ENCODE data around the gene EPHB1. TPM values are rescaled to one million over a fixed set of nuclear protein-coding genes. Genes with fewer than 3 reads are reported as not detected.

Gene EPHB1
- total RNA-seq, 1 experiment from 2014 or later, result 2.8 TPM

GRCh38 chr3:134956395-134956794 is 161.3 kb downstream of the EPHB1 start:
- Histone ChIP-seq H3K4me1 (ENCODE audit: insufficient read depth, low read length) (no peaks in the 10 kb centered on the region), H3K27ac (ENCODE audit: insufficient read length, low read depth, low read length) (no peak overlapping the region), H3K23me2 (ENCODE audit: insufficient read length, low read depth, low read length, poor library complexity, severe bottlenecking) (no peaks in the 10 kb centered on the region), H4K20me1 (ENCODE audit: control insufficient read depth, insufficient read depth, insufficient read length) (no peaks in the 10 kb centered on the region), H2BK5ac (ENCODE audit: insufficient read length, low read length) (no peak overlapping the region), H3K27me3 (ENCODE audit: insufficient read depth, low read length) (no peaks in the 10 kb centered on the region), H3K56ac (ENCODE audit: insufficient read length, low read depth, low read length) (no peak overlapping the region), H2BK120ac (ENCODE audit: low read depth, low read length, poor library complexity, severe bottlenecking) (no peak overlapping the region), H2AFZ (ENCODE audit: low read length) (no peak overlapping the region), H3K79me2 (ENCODE audit: insufficient read depth, low read length) (no peaks in the 10 kb centered on the region), H3K14ac (ENCODE audit: insufficient read depth, low read length) (no peak overlapping the region), H4K5ac (ENCODE audit: insufficient read length, low read depth, low read length) (no peak overlapping the region), H3K4me2 (ENCODE audit: insufficient read depth, insufficient read length, low read length) (no peak overlapping the region), H4K91ac (ENCODE audit: insufficient read length, low read depth, low read length) (no peak overlapping the region), H2AK5ac (ENCODE audit: insufficient read length, low read length) (no peak overlapping the region), H3K23ac (ENCODE audit: insufficient read length, low read depth, low read length) (no peak overlapping the region), H3K79me1 (ENCODE audit: insufficient read depth, low read depth, low read length, poor library complexity, severe bottlenecking) (no peaks in the 10 kb centered on the region), H3K18ac (ENCODE audit: insufficient read length, low read depth, low read length) (no peak overlapping the region), H3T11ph (ENCODE audit: low read length) (no peak overlapping the region), H3K9me3 (ENCODE audit: control insufficient read depth, low read depth, low read length) (peaks cover 5% of the 10 kb centered on the region), H2BK15ac (ENCODE audit: low read depth, low read length) (no peak overlapping the region), H3K4ac (ENCODE audit: low read depth, low read length) (no peak overlapping the region), H2BK12ac (ENCODE audit: insufficient read length, low read depth, low read length) (no peak overlapping the region), H4K8ac (replicated peaks; ENCODE audit: insufficient read length, low read depth, low read length) (no peak overlapping the region), H3K9ac (ENCODE audit: extremely low read depth, insufficient read length, low read length) (no peak overlapping the region), H2BK20ac (ENCODE audit: low read depth, low read length, poor library complexity, severe bottlenecking) (no peak overlapping the region)
- no peak for DNase-seq
- Mint-ChIP-seq H3K4me1 (peaks cover 0 to 16% of the 10 kb centered on the region in 2 experiments; a peak in 2 of 4 replicates), H3K27me3 (ENCODE audit: low read depth) (peaks cover 7% of the 10 kb centered on the region), H3K27ac (no peak overlapping the region), H3K4me3 (no peak overlapping the region), H3K9me3 (no peaks in the 10 kb centered on the region), H3K36me3 (ENCODE audit: insufficient read depth in 1 of 3, low read depth in 3 of 3) (no peaks in the 10 kb centered on the region)
- WGBS (ENCODE audit: extremely low coverage, insufficient read length, low lambda C conversion rate), result no CpG with 5 or more reads among the region's 2 CpGs
- TF ChIP-seq, protein P1, sequence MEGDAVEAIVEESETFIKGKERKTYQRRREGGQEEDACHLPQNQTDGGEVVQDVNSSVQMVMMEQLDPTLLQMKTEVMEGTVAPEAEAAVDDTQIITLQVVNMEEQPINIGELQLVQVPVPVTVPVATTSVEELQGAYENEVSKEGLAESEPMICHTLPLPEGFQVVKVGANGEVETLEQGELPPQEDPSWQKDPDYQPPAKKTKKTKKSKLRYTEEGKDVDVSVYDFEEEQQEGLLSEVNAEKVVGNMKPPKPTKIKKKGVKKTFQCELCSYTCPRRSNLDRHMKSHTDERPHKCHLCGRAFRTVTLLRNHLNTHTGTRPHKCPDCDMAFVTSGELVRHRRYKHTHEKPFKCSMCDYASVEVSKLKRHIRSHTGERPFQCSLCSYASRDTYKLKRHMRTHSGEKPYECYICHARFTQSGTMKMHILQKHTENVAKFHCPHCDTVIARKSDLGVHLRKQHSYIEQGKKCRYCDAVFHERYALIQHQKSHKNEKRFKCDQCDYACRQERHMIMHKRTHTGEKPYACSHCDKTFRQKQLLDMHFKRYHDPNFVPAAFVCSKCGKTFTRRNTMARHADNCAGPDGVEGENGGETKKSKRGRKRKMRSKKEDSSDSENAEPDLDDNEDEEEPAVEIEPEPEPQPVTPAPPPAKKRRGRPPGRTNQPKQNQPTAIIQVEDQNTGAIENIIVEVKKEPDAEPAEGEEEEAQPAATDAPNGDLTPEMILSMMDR (conservative IDR thresholded peaks at IDR 0.05), result no peak

Measured in H9 (cell line).